Measurements from ENCODE around the gene CD200R1L. TPM values are rescaled to one million over a fixed set of nuclear protein-coding genes. Genes with fewer than 3 reads are reported as not detected.

The CD200R1L gene
- total and polyA plus RNA-seq, 2 experiments from 2014 or later, result not detected

- in situ Hi-C loops (cut with MboI), result no loop called here
- H4K20me1 ChIP-seq (ENCODE audit: insufficient read depth), result no peaks in the 10 kb centered on the region
- peaks cover 47% of the 10 kb centered on the region for H3K4me1 ChIP-seq (ENCODE audit: insufficient read depth)
- H3F3A ChIP-seq (ENCODE audit: insufficient read depth), result peaks cover 50% of the 10 kb centered on the region
- TF ChIP-seq EZH2 (IDR thresholded peaks at IDR 0.05; ENCODE audit: insufficient read depth, poor library complexity, severe bottlenecking) (no peak), EZH2phosphoT487 (IDR thresholded peaks at IDR 0.05; ENCODE audit: insufficient read depth, low read depth) (no peak)
- no peaks in the 10 kb centered on the region for H3K27me3 ChIP-seq (replicated peaks; ENCODE audit: insufficient read depth)
- H3K27ac ChIP-seq, result peak overlapping the region; percentile 89
- no peaks in the 10 kb centered on the region for H3K9me3 ChIP-seq (ENCODE audit: low read depth)
- no peaks in the 10 kb centered on the region for H3K36me3 ChIP-seq (ENCODE audit: low read depth)
- no peak overlapping the region for H3K9ac ChIP-seq
- WGBS, 2 experiments (ENCODE audit: low coverage in 1 of 2, low lambda C conversion rate in 2 of 2, missing lambda C conversion rate in 2 of 2), result 24 to 37% methylated on average over 2 of the region's 2 CpGs
- peak overlapping the region; percentile 58 for H2AFZ ChIP-seq
- H3K9me2 ChIP-seq (ENCODE audit: insufficient read depth), result no peaks in the 10 kb centered on the region
- peak overlapping the region; percentile 21 for H3K4me2 ChIP-seq (ENCODE audit: unreplicated experiment)
- H3K79me2 ChIP-seq (ENCODE audit: insufficient read depth), result no peaks in the 10 kb centered on the region
- peak; percentile 31 for DNase-seq
- H3K4me3 ChIP-seq, result no peak overlapping the region
These were observed 33.6 kb downstream of the CD200R1L start for GRCh38 chr3:112813016-112813415.

- DNase-seq, result no peak
- Histone ChIP-seq H3K79me2 (ENCODE audit: insufficient read depth) (no peaks in the 10 kb centered on the region), H3K9me3 (ENCODE audit: low read depth) (no peaks in the 10 kb centered on the region), H3F3A (ENCODE audit: insufficient read depth) (peaks cover 42% of the 10 kb centered on the region), H3K4me2 (ENCODE audit: unreplicated experiment) (peak overlapping the region; percentile 41), H3K36me3 (ENCODE audit: low read depth) (no peaks in the 10 kb centered on the region), H3K27ac (peak overlapping the region; percentile 89), H2AFZ (peak overlapping the region; percentile 58), H3K4me1 (ENCODE audit: insufficient read depth) (peaks cover 40% of the 10 kb centered on the region), H3K9me2 (ENCODE audit: insufficient read depth) (no peaks in the 10 kb centered on the region), H4K20me1 (ENCODE audit: insufficient read depth) (no peaks in the 10 kb centered on the region), H3K9ac (peak overlapping the region; percentile 66), H3K4me3 (no peak overlapping the region), H3K27me3 (replicated peaks; ENCODE audit: insufficient read depth) (no peaks in the 10 kb centered on the region)
- 12 to 13% methylated on average over 8 of the region's 8 CpGs for WGBS, 2 experiments (ENCODE audit: low coverage in 1 of 2, low lambda C conversion rate in 2 of 2, missing lambda C conversion rate in 2 of 2)
- in situ Hi-C loops (cut with MboI), result no loop called here
- TF ChIP-seq EZH2phosphoT487 (IDR thresholded peaks at IDR 0.05; ENCODE audit: insufficient read depth, low read depth), result no peak
- TF ChIP-seq EZH2 (IDR thresholded peaks at IDR 0.05; ENCODE audit: insufficient read depth, poor library complexity, severe bottlenecking), result no peak
These were observed 34.6 kb downstream of the CD200R1L start for GRCh38 chr3:112811917-112812660.

- peak overlapping the region; percentile 58 for H2AFZ ChIP-seq
These were observed 35.4 kb downstream of the CD200R1L start for GRCh38 chr3:112811131-112811884.

GRCh38 chr3:112810561-112810960 is 36.1 kb downstream of the CD200R1L start:
- Histone ChIP-seq H3F3A (ENCODE audit: insufficient read depth) (peaks cover 42% of the 10 kb centered on the region), H3K9ac (0 out of 2 replicates have a peak overlapping the region, but pooled peaks have one; percentile 10), H3K9me3 (ENCODE audit: low read depth) (no peaks in the 10 kb centered on the region), H2AFZ (no peak overlapping the region), H3K4me2 (ENCODE audit: unreplicated experiment) (peak overlapping the region; percentile 41), H3K27me3 (replicated peaks; ENCODE audit: insufficient read depth) (no peaks in the 10 kb centered on the region), H3K4me1 (ENCODE audit: insufficient read depth) (peaks cover 40% of the 10 kb centered on the region), H3K79me2 (ENCODE audit: insufficient read depth) (no peaks in the 10 kb centered on the region), H3K36me3 (ENCODE audit: low read depth) (no peaks in the 10 kb centered on the region), H3K4me3 (no peak overlapping the region), H4K20me1 (ENCODE audit: insufficient read depth) (no peaks in the 10 kb centered on the region), H3K27ac (peak overlapping the region; percentile 89), H3K9me2 (ENCODE audit: insufficient read depth) (no peaks in the 10 kb centered on the region)
- no peak for TF ChIP-seq EZH2phosphoT487 (IDR thresholded peaks at IDR 0.05; ENCODE audit: insufficient read depth, low read depth)
- TF ChIP-seq EZH2 (IDR thresholded peaks at IDR 0.05; ENCODE audit: insufficient read depth, poor library complexity, severe bottlenecking), result no peak
- in situ Hi-C loops (cut with MboI), result no loop called here
- WGBS, 2 experiments (ENCODE audit: low coverage in 1 of 2, low lambda C conversion rate in 2 of 2, missing lambda C conversion rate in 2 of 2), result 58 to 61% methylated on average over 3 of the region's 3 CpGs
- no peak for DNase-seq

More at GRCh38 chr3:112811131-112811884, 35.4 kb downstream of the CD200R1L start:
- peaks cover 42% of the 10 kb centered on the region for H3F3A ChIP-seq (ENCODE audit: insufficient read depth)
- H3K9ac ChIP-seq, result peak overlapping the region; percentile 66
- in situ Hi-C loops (cut with MboI), result no loop called here
- H3K36me3 ChIP-seq (ENCODE audit: low read depth), result no peaks in the 10 kb centered on the region
- TF ChIP-seq EZH2phosphoT487 (IDR thresholded peaks at IDR 0.05; ENCODE audit: insufficient read depth, low read depth), result no peak
- no peak for TF ChIP-seq EZH2 (IDR thresholded peaks at IDR 0.05; ENCODE audit: insufficient read depth, poor library complexity, severe bottlenecking)
- H3K4me1 ChIP-seq (ENCODE audit: insufficient read depth), result peaks cover 40% of the 10 kb centered on the region
- 4 to 6% methylated on average over 4 of the region's 4 CpGs for WGBS, 2 experiments (ENCODE audit: low coverage in 1 of 2, low lambda C conversion rate in 2 of 2, missing lambda C conversion rate in 2 of 2)
- H3K9me2 ChIP-seq (ENCODE audit: insufficient read depth), result no peaks in the 10 kb centered on the region
- no peaks in the 10 kb centered on the region for H3K79me2 ChIP-seq (ENCODE audit: insufficient read depth)
- H3K27me3 ChIP-seq (replicated peaks; ENCODE audit: insufficient read depth), result no peaks in the 10 kb centered on the region
- 0 out of 2 replicates have a peak overlapping the region, but pooled peaks have one; percentile 11 for H3K4me3 ChIP-seq
- DNase-seq, result peak; percentile 90
- H3K9me3 ChIP-seq (ENCODE audit: low read depth), result no peaks in the 10 kb centered on the region
- peak overlapping the region; percentile 41 for H3K4me2 ChIP-seq (ENCODE audit: unreplicated experiment)
- no peaks in the 10 kb centered on the region for H4K20me1 ChIP-seq (ENCODE audit: insufficient read depth)
- H3K27ac ChIP-seq, result peak overlapping the region; percentile 89

Measured in GM23248 (cell line).